Testis (tissue), 3 donors: ENCODE data around the gene THRB. TPM values are rescaled to one million over a fixed set of nuclear protein-coding genes. Genes with fewer than 3 reads are reported as not detected.

ENCODE experiments used
- DNase-seq: peaks from one replicate; pipeline ENCODE4 v3.0.0-alpha.2; 2019
- H3K27ac ChIP-seq, 2 donors: fragments of 200-600 bp; sonication (generic); one replicate each; pipeline ENCODE4 v1.5.1; 2019
- H3K27me3 ChIP-seq: fragments of 200-600 bp; sonication (generic); one replicate; pipeline ENCODE4 v1.5.1; 2019
- H3K36me3 ChIP-seq: fragments of 200-600 bp; sonication (generic); one replicate; pipeline ENCODE4 v1.5.1; 2017; ENCODE audit warnings: low read depth; ENCODE audit errors: missing control alignments
- H3K4me1 ChIP-seq: fragments of 200-600 bp; sonication (generic); one replicate; pipeline ENCODE4 v1.5.1; 2019
- H3K4me3 ChIP-seq, 2 donors: fragments of 200-600 bp; sonication (generic); one replicate each; pipeline ENCODE4 v1.5.1; 2017 to 2019
- H3K9me3 ChIP-seq: fragments of 200-600 bp; sonication (generic); one replicate; pipeline ENCODE4 v1.5.1; 2017
- CTCF ChIP-seq, 3 experiments: fragments of 450-650 bp in 2 of 3; fragments of 200-600 bp in 1 of 3; sonication (generic) in 1 of 3; IDR thresholded peaks; one replicate each; pipeline ENCODE4 v1.5.1; 2016 to 2019; ENCODE audit warnings: antibody characterized with exemption in 3 of 3, mild to moderate bottlenecking in 2 of 3, moderate library complexity in 1 of 3
- POLR2A ChIP-seq: fragments of 450-650 bp; IDR thresholded peaks from one replicate; pipeline ENCODE4 v1.6.1; 2017; ENCODE audit warnings: antibody characterized with exemption, mild to moderate bottlenecking, moderate library complexity
- WGBS, 2 donors: methylation state at CpG; one replicate each; pipeline ENCODE4 v1.1.5; 2018; 5-methylcytosine and 5-hydroxymethylcytosine counted together
- intact Hi-C: fragments of 100-400 bp; cut with DNase I; formaldehyde crosslinking; loops from one replicate; pipeline ENCODE4 v1.15.1; 2023; ENCODE audit warnings: low total_unique reads
- polyA plus RNA-seq: library from polyadenylated mRNA; stranded (reverse); fragments of 350-450 nt; fragmentation: Illumina TruSeq; extraction: RNeasy Lipid Tissue Mini Kit (QIAGEN cat#74804); gene quantifications from one replicate; pipeline ENCODE4 v1.2.3, GENCODE V29; 2014; ENCODE audit warnings: low read depth, low replicate concordance; ENCODE audit not compliant: insufficient read depth
- total RNA-seq, 2 donors: library from RNA; depleted of rRNA; stranded (reverse); fragments of >200 nt; gene quantifications; one replicate each; pipeline ENCODE4 v1.2.3, GENCODE V29; 2016

THRB gene
- total and polyA plus RNA-seq, 3 donors from 2014 or later, result 1.3 to 2.0 (median 1.4) TPM

DNA sequence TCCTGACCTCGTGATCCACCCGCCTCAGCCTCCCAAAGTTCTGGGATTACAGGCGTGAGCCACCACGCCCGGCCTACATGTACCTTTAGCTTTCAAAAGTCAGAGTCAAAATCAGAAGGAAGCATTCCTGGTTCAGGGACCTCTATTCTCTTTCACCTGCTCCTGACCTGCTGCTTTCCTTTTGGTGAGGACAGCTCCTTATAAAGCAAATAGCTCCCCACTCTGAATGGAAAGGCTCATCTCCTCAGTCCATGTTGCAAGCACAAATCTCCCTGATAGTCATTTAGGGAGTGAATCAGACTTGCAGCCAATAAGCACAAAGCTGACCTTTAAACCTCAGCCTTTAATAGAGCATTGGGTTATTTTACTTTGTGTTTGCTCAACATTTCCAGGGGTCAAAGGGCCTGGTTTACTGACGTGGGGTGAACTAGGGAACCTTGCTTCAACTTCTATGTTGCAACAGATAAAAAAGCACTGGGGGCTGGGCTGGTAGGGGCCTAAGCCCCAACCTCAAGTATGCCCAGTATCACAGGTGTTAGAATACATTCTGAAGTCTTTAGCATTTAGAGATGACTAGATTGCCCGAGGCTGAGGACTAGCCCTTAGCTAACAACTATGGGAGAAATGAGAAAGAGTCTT is 43.1 kb downstream of the THRB start:
- no peak overlapping the region for H3K4me3 ChIP-seq
- 90 to 94% methylated on average over 7 of the region's 7 CpGs for WGBS, 2 donors
- H3K27ac ChIP-seq, result no peak overlapping the region
- no peaks in the 10 kb centered on the region for H3K9me3 ChIP-seq
- no peaks in the 10 kb centered on the region for H3K27me3 ChIP-seq
- no peak for DNase-seq
- no peaks in the 10 kb centered on the region for H3K4me1 ChIP-seq
- TF ChIP-seq CTCF (IDR thresholded peaks at IDR 0.05), result no peak
- TF ChIP-seq POLR2A, result no peak
- no peaks in the 10 kb centered on the region for H3K36me3 ChIP-seq
- intact Hi-C loops, result no loop called here

GRCh38 chr3:24450160-24450907 is 44.3 kb downstream of the THRB start:
- no peak overlapping the region for H3K4me3 ChIP-seq
- DNase-seq, result no peak
- no peaks in the 10 kb centered on the region for H3K4me1 ChIP-seq
- intact Hi-C loops, result no loop called here
- no peaks in the 10 kb centered on the region for H3K9me3 ChIP-seq
- H3K36me3 ChIP-seq, result no peaks in the 10 kb centered on the region
- H3K27me3 ChIP-seq, result no peaks in the 10 kb centered on the region
- H3K27ac ChIP-seq, result no peak overlapping the region
- 59 to 75% methylated on average over 5 of the region's 5 CpGs for WGBS, 2 donors
- no peak for TF ChIP-seq POLR2A
- no peak for TF ChIP-seq CTCF (IDR thresholded peaks at IDR 0.05)

DNA sequence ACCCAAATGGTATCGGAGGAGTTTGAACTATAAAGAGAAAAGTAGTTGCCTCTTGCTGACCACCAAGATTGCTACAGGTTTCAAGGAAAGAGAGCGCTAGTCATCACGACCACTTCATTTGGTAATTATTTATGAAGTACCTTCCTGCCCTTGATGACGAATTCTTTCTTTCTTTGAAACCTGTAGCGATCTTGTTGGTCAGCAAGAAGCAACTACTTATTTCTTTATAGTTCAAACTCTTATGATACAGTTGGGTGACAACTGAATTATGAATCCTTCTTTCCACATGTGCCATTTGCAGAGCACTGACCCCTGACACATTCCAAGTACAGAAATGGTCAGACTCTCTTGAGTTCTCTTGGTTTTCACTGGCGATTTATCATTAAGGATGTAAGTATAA is 46.8 kb downstream of the THRB start:
- intact Hi-C loops, result no loop called here
- WGBS, 2 donors, result 90 to 95% methylated on average over 6 of the region's 6 CpGs
- Histone ChIP-seq H3K9me3 (no peaks in the 10 kb centered on the region), H3K27me3 (no peaks in the 10 kb centered on the region), H3K4me3 (no peak overlapping the region), H3K36me3 (no peaks in the 10 kb centered on the region), H3K4me1 (no peaks in the 10 kb centered on the region), H3K27ac (no peak overlapping the region)
- no peak for DNase-seq
- TF ChIP-seq CTCF (IDR thresholded peaks at IDR 0.05) (no peak), POLR2A (no peak)

DNA sequence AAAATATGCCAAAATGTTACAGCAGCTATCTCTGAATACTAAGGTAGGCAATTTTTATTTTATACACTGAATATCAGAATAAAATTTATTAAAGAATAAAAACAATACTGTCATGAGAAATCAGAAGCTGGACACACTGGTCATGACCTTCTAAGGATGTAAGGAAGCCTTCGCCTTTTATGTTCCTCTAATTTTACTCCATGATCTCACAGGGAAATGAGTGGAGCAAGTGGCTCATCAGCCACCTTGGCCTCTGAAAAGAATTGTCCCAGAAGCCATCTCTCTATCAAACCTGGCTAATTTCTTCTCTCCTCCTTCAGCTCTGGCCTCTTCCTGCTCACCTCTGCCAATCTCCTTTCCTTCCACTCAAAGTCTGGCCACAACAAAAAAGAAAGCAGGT is 48.6 kb downstream of the THRB start:
- Histone ChIP-seq H3K4me1 (no peaks in the 10 kb centered on the region), H3K4me3 (no peak overlapping the region), H3K27me3 (no peaks in the 10 kb centered on the region), H3K27ac (no peak overlapping the region), H3K36me3 (no peaks in the 10 kb centered on the region), H3K9me3 (no peaks in the 10 kb centered on the region)
- no peak for DNase-seq
- TF ChIP-seq POLR2A, result no peak
- TF ChIP-seq CTCF (IDR thresholded peaks at IDR 0.05), result no peak
- WGBS, 2 donors, result 95% methylated on average over 1 of the region's 1 CpG
- intact Hi-C loops, result no loop called here
